ENCODE results near the gene NTN1. TPM values are rescaled to one million over a fixed set of nuclear protein-coding genes. Genes with fewer than 3 reads are reported as not detected.

Gene NTN1
- total and polyA plus RNA-seq, 2 experiments from 2014 or later: 0.11 to 0.21 TPM

- Histone ChIP-seq H4K20me1 (ENCODE audit: insufficient read depth) (no peaks in the 10 kb centered on the region), H3F3A (ENCODE audit: insufficient read depth) (no peaks in the 10 kb centered on the region), H3K27ac (peak overlapping the region; percentile 33; the same call in 1 of the 2 replicates), H3K4me3 (peak overlapping the region; percentile 77), H3K9me3 (ENCODE audit: low read depth) (no peaks in the 10 kb centered on the region), H3K4me2 (ENCODE audit: unreplicated experiment) (peak overlapping the region; percentile 92), H3K27me3 (replicated peaks; ENCODE audit: insufficient read depth) (no peaks in the 10 kb centered on the region), H2AFZ (peak overlapping the region; percentile 91), H3K9ac (peak overlapping the region; percentile 77), H3K36me3 (ENCODE audit: low read depth) (no peaks in the 10 kb centered on the region), H3K79me2 (ENCODE audit: insufficient read depth) (no peaks in the 10 kb centered on the region), H3K4me1 (ENCODE audit: insufficient read depth) (no peaks in the 10 kb centered on the region), H3K9me2 (ENCODE audit: insufficient read depth) (no peaks in the 10 kb centered on the region)
- peak; percentile 71 for DNase-seq
- in situ Hi-C loops (cut with MboI): no loop called here
- 6 to 7% methylated on average over 38 to 41 of the region's 41 CpGs for WGBS, 2 experiments (ENCODE audit: low coverage in 1 of 2, low lambda C conversion rate in 2 of 2, missing lambda C conversion rate in 2 of 2)
- TF ChIP-seq EZH2phosphoT487 (IDR thresholded peaks at IDR 0.05; ENCODE audit: insufficient read depth, low read depth): no peak
- no peak for TF ChIP-seq EZH2 (IDR thresholded peaks at IDR 0.05; ENCODE audit: insufficient read depth, poor library complexity, severe bottlenecking)
Measured at GRCh38 chr17:9115214-9116191, 94.2 kb downstream of the NTN1 start.

- Histone ChIP-seq H3F3A (ENCODE audit: insufficient read depth) (no peaks in the 10 kb centered on the region), H3K9ac (no peak overlapping the region), H3K79me2 (ENCODE audit: insufficient read depth) (no peaks in the 10 kb centered on the region), H3K9me3 (ENCODE audit: low read depth) (no peaks in the 10 kb centered on the region), H2AFZ (no peak overlapping the region), H3K9me2 (ENCODE audit: insufficient read depth) (no peaks in the 10 kb centered on the region), H3K27ac (no peak overlapping the region), H3K4me2 (ENCODE audit: unreplicated experiment) (no peak overlapping the region), H3K27me3 (replicated peaks; ENCODE audit: insufficient read depth) (no peaks in the 10 kb centered on the region), H4K20me1 (ENCODE audit: insufficient read depth) (no peaks in the 10 kb centered on the region), H3K4me1 (ENCODE audit: insufficient read depth) (no peaks in the 10 kb centered on the region), H3K36me3 (ENCODE audit: low read depth) (no peaks in the 10 kb centered on the region), H3K4me3 (no peak overlapping the region)
- in situ Hi-C loops (cut with MboI): no loop called here
- TF ChIP-seq EZH2phosphoT487 (IDR thresholded peaks at IDR 0.05; ENCODE audit: insufficient read depth, low read depth) (no peak), EZH2 (IDR thresholded peaks at IDR 0.05; ENCODE audit: insufficient read depth, poor library complexity, severe bottlenecking) (no peak)
- DNase-seq: no peak
- WGBS, 2 experiments (ENCODE audit: low coverage in 1 of 2, low lambda C conversion rate in 2 of 2, missing lambda C conversion rate in 2 of 2): 76 to 84% methylated on average over 11 of the region's 11 CpGs
Measured at GRCh38 chr17:9116311-9116835, 95.1 kb downstream of the NTN1 start.

- Histone ChIP-seq H3K9ac (no peak overlapping the region), H3F3A (ENCODE audit: insufficient read depth) (no peaks in the 10 kb centered on the region), H3K27ac (no peak overlapping the region), H3K4me1 (ENCODE audit: insufficient read depth) (no peaks in the 10 kb centered on the region), H3K27me3 (replicated peaks; ENCODE audit: insufficient read depth) (no peaks in the 10 kb centered on the region), H4K20me1 (ENCODE audit: insufficient read depth) (no peaks in the 10 kb centered on the region), H3K9me2 (ENCODE audit: insufficient read depth) (no peaks in the 10 kb centered on the region), H3K36me3 (ENCODE audit: low read depth) (no peaks in the 10 kb centered on the region), H3K9me3 (ENCODE audit: low read depth) (no peaks in the 10 kb centered on the region), H3K79me2 (ENCODE audit: insufficient read depth) (no peaks in the 10 kb centered on the region), H2AFZ (no peak overlapping the region), H3K4me2 (ENCODE audit: unreplicated experiment) (no peak overlapping the region), H3K4me3 (no peak overlapping the region)
- DNase-seq: no peak
- in situ Hi-C loops (cut with MboI): no loop called here
- 93% methylated on average over 18 to 19 of the region's 19 CpGs for WGBS, 2 experiments (ENCODE audit: low coverage in 1 of 2, low lambda C conversion rate in 2 of 2, missing lambda C conversion rate in 2 of 2)
- TF ChIP-seq EZH2phosphoT487 (IDR thresholded peaks at IDR 0.05; ENCODE audit: insufficient read depth, low read depth) (no peak), EZH2 (IDR thresholded peaks at IDR 0.05; ENCODE audit: insufficient read depth, poor library complexity, severe bottlenecking) (no peak)
Measured at GRCh38 chr17:9116861-9117568, 95.7 kb downstream of the NTN1 start.

GRCh38 chr17:9120471-9120870, 99.2 kb downstream of the NTN1 start:
- no peaks in the 10 kb centered on the region for H3K9me2 ChIP-seq (ENCODE audit: insufficient read depth)
- no peaks in the 10 kb centered on the region for H3F3A ChIP-seq (ENCODE audit: insufficient read depth)
- H3K27ac ChIP-seq: no peak overlapping the region
- H3K4me2 ChIP-seq (ENCODE audit: unreplicated experiment): no peak overlapping the region
- no peak for DNase-seq
- WGBS, 2 experiments (ENCODE audit: low coverage in 1 of 2, low lambda C conversion rate in 2 of 2, missing lambda C conversion rate in 2 of 2): 42 to 45% methylated on average over 5 of the region's 5 CpGs
- TF ChIP-seq EZH2 (IDR thresholded peaks at IDR 0.05; ENCODE audit: insufficient read depth, poor library complexity, severe bottlenecking) (no peak), EZH2phosphoT487 (IDR thresholded peaks at IDR 0.05; ENCODE audit: insufficient read depth, low read depth) (no peak)
- no peak overlapping the region for H3K9ac ChIP-seq
- no peaks in the 10 kb centered on the region for H4K20me1 ChIP-seq (ENCODE audit: insufficient read depth)
- H3K4me1 ChIP-seq (ENCODE audit: insufficient read depth): no peaks in the 10 kb centered on the region
- no peaks in the 10 kb centered on the region for H3K9me3 ChIP-seq (ENCODE audit: low read depth)
- H3K79me2 ChIP-seq (ENCODE audit: insufficient read depth): no peaks in the 10 kb centered on the region
- no peak overlapping the region for H2AFZ ChIP-seq
- H3K36me3 ChIP-seq (ENCODE audit: low read depth): no peaks in the 10 kb centered on the region
- H3K4me3 ChIP-seq: no peak overlapping the region
- in situ Hi-C loops (cut with MboI): no loop called here
- H3K27me3 ChIP-seq (replicated peaks; ENCODE audit: insufficient read depth): no peaks in the 10 kb centered on the region
